ENCODE data around the gene GJA4. TPM values are rescaled to one million over a fixed set of nuclear protein-coding genes. Genes with fewer than 3 reads are reported as not detected.

GJA4 gene
- total RNA-seq, 4 donors from 2014 or later: 2.9 to 30.8 (median 12.8) TPM

DNA sequence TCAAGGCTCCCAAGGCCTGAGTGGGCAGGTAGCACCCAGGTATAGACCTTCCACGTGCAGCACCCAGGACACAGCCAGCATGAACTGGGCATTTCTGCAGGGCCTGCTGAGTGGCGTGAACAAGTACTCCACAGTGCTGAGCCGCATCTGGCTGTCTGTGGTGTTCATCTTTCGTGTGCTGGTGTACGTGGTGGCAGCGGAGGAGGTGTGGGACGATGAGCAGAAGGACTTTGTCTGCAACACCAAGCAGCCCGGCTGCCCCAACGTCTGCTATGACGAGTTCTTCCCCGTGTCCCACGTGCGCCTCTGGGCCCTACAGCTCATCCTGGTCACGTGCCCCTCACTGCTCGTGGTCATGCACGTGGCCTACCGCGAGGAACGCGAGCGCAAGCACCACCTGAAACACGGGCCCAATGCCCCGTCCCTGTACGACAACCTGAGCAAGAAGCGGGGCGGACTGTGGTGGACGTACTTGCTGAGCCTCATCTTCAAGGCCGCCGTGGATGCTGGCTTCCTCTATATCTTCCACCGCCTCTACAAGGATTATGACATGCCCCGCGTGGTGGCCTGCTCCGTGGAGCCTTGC is 31.5 kb upstream of the GJA4 start:
- intact Hi-C loops (cut with DNase I; ENCODE audit: low total_unique reads): no loop called here
- DNase-seq (ENCODE audit: low spot score in 2 of 2): no peak
- WGBS, 2 donors: 93 to 94% methylated on average over 33 of the region's 33 CpGs
- no peak overlapping the region for H3K4me3 ChIP-seq (ENCODE audit: low read depth, poor library complexity, severe bottlenecking)
- TF ChIP-seq, protein P1, sequence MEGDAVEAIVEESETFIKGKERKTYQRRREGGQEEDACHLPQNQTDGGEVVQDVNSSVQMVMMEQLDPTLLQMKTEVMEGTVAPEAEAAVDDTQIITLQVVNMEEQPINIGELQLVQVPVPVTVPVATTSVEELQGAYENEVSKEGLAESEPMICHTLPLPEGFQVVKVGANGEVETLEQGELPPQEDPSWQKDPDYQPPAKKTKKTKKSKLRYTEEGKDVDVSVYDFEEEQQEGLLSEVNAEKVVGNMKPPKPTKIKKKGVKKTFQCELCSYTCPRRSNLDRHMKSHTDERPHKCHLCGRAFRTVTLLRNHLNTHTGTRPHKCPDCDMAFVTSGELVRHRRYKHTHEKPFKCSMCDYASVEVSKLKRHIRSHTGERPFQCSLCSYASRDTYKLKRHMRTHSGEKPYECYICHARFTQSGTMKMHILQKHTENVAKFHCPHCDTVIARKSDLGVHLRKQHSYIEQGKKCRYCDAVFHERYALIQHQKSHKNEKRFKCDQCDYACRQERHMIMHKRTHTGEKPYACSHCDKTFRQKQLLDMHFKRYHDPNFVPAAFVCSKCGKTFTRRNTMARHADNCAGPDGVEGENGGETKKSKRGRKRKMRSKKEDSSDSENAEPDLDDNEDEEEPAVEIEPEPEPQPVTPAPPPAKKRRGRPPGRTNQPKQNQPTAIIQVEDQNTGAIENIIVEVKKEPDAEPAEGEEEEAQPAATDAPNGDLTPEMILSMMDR (IDR thresholded peaks at IDR 0.05): no peak
- no peak for TF ChIP-seq POLR2A (IDR thresholded peaks at IDR 0.05)

DNA sequence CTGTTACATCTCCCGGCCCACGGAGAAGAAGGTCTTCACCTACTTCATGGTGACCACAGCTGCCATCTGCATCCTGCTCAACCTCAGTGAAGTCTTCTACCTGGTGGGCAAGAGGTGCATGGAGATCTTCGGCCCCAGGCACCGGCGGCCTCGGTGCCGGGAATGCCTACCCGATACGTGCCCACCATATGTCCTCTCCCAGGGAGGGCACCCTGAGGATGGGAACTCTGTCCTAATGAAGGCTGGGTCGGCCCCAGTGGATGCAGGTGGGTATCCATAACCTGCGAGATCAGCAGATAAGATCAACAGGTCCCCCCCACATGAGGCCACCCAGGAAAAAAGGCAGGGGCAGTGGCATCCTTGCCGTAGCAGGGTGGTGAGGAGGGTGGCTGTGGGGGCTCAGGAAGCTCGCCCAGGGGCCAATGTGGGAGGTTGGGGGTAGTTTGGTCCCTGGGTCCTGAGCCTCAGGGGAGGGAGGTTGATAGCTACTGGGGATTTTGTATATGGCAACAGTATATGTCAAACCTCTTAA is 31.0 kb upstream of the GJA4 start:
- DNase-seq (ENCODE audit: low spot score in 2 of 2): no peak
- no peak for TF ChIP-seq POLR2A (IDR thresholded peaks at IDR 0.05)
- TF ChIP-seq, protein P1 (IDR thresholded peaks at IDR 0.05): no peak
- intact Hi-C loops (cut with DNase I; ENCODE audit: low total_unique reads): no loop called here
- 85 to 91% methylated on average over 13 of the region's 13 CpGs for WGBS, 2 donors
- H3K4me3 ChIP-seq (ENCODE audit: low read depth, poor library complexity, severe bottlenecking): no peak overlapping the region

DNA sequence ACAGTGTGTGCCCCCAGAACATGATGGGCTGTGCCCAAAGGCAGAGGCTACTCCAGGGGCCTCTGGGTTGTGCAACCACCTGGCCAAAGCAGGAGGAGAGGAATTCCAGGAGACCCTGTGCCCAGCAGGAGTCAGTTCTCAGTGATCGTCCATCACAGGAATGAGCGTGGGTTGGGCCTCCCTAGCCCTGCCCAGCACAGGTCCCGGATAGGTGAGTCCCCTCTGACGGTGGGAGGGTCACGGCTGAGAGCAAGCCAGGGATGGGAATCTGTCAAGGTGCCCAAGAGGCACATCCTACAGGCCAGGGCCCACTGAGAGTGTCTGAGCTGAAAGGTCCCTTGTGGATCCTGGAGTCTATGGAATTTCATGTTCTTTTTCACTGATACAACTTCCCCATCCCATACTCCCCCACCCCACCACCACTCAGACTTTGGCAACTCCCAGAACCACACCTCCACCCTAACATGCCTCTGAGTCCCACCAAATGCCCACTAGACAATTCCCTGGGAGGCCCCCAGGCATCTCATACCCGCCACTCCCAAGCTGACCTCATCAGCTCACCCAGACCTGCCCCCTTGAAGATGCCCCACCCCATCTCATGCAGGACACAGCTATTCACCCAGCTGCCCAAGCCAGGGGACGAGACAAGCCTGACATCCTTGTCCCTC is 30.2 kb upstream of the GJA4 start:
- intact Hi-C loops (cut with DNase I; ENCODE audit: low total_unique reads): no loop called here
- TF ChIP-seq, protein P1 (IDR thresholded peaks at IDR 0.05): no peak
- no peak for TF ChIP-seq POLR2A (IDR thresholded peaks at IDR 0.05)
- no peak overlapping the region for H3K4me3 ChIP-seq (ENCODE audit: low read depth, poor library complexity, severe bottlenecking)
- no peak for DNase-seq (ENCODE audit: low spot score in 2 of 2)
- WGBS, 2 donors: 64 to 73% methylated on average over 7 of the region's 7 CpGs

DNA sequence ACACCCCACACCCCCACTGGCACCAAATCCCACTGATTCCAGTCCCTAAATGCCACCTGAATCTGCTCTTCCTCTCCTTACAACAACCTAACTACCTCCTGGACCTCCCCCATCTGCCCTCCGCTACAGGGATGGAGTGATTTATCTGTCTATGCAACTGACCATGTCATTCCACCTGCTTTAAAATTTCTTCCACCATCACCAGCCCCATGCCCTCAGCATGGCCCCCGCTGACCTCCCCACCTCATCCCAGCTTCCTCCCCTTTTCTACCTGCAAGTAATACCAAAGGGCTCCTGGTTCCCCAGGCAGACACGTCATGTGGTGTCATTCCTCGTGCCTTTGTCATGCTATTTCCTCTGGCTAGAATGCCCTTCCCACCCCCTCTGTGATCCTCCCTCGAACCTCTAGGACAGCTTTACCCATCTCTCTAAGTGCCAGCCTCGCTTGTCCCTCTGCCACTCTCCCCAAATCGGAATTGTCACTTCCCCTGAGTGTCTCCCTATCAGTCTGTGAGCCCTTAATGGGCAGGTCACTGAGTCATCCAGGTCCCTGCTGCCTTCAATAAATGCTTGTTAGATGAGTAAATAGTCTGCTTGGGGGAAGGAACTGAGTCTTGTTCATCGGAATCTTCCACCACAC is 29.5 kb upstream of the GJA4 start:
- intact Hi-C loops (cut with DNase I; ENCODE audit: low total_unique reads): no loop called here
- no peak for DNase-seq (ENCODE audit: low spot score in 2 of 2)
- H3K4me3 ChIP-seq (ENCODE audit: low read depth, poor library complexity, severe bottlenecking): no peak overlapping the region
- 49 to 50% methylated on average over 8 of the region's 8 CpGs for WGBS, 2 donors
- TF ChIP-seq POLR2A (IDR thresholded peaks at IDR 0.05): no peak
- TF ChIP-seq, protein P1 (IDR thresholded peaks at IDR 0.05): no peak

DNA sequence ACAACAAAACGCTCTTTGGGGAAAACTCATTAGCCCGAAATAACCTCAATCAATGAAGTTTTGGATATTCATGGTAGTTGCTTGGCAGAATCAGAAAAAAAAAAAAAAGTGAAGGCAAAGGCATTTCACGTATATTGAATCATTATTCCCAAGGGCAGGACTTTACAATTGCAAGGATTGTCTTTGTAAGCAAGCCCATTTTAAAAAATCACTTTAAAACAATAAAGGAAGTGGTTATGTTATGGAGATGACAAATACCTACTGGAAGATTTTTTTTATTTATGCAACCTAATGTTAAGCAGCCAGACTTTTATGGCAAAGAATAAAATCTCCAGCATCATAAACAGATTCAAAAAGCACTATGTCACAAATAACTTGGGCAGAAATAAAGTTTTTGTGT is 23.9 kb upstream of the GJA4 start:
- H3K4me3 ChIP-seq (ENCODE audit: low read depth, poor library complexity, severe bottlenecking): no peak overlapping the region

More for the DNA sequence above, 23.9 kb upstream of the GJA4 start:
- WGBS, 2 donors: 67 to 79% methylated on average over 3 of the region's 3 CpGs
- TF ChIP-seq POLR2A (IDR thresholded peaks at IDR 0.05): no peak
- TF ChIP-seq, protein P1 (IDR thresholded peaks at IDR 0.05): no peak
- intact Hi-C loops (cut with DNase I; ENCODE audit: low total_unique reads): no loop called here
- DNase-seq (ENCODE audit: low spot score in 2 of 2): no peak
